ENCODE data around the gene EOMES. TPM values are rescaled to one million over a fixed set of nuclear protein-coding genes. Genes with fewer than 3 reads are reported as not detected.

The EOMES gene
- total RNA-seq, 8 experiments from 2014 or later: 0.14 to 0.33 (median 0.31) TPM; not detected in 1

- H3K27ac ChIP-seq: no peak overlapping the region
- ATAC-seq (replicated peaks in 6 of 8): no peak
- H3K4me3 ChIP-seq: no peak overlapping the region
- H3K4me1 ChIP-seq (replicated peaks in 1 of 2): no peaks in the 10 kb centered on the region
- in situ Hi-C loops (cut with MboI; ENCODE audit: low pct_unique_long_range_greater_than_20kb in 2 of 9, low sequenced_read_pairs in 9 of 9, unreplicated experiment in 9 of 9): loop anchor here in 5 of 9 experiments (25.0 kb wide), 3 partner anchors 335 to 385 kb away; partner anchors contain the start of gene NEK10 (in 1 of the 5)
- 0 to 80% (median 67%) methylated on average over 1 of the region's 1 CpG; no CpG with 5 or more reads in 3 of the 10 experiments for WGBS, 10 experiments
Measured at GRCh38 chr3:27696906-27697305, 25.2 kb downstream of the EOMES start.

- Histone ChIP-seq H3K4me3 (no peak overlapping the region), H3K27ac (no peak overlapping the region), H3K4me1 (replicated peaks in 1 of 2) (no peaks in the 10 kb centered on the region)
- in situ Hi-C loops (cut with MboI; ENCODE audit: low pct_unique_long_range_greater_than_20kb in 2 of 9, low sequenced_read_pairs in 9 of 9, unreplicated experiment in 9 of 9): loop anchor here in 5 of 9 experiments (25.0 kb wide), 3 partner anchors 333 to 383 kb away; partner anchors contain the start of gene NEK10 (in 1 of the 5)
- 8 to 100% (median 80%) methylated on average over 1 to 2 of the region's 2 CpGs for WGBS, 10 experiments
- no peak for ATAC-seq (replicated peaks in 6 of 8)
Measured at GRCh38 chr3:27695636-27696035, 26.5 kb downstream of the EOMES start.

- ATAC-seq (replicated peaks in 6 of 8): no peak
- in situ Hi-C loops (cut with MboI; ENCODE audit: low pct_unique_long_range_greater_than_20kb in 2 of 9, low sequenced_read_pairs in 9 of 9, unreplicated experiment in 9 of 9): loop anchor here in 5 of 9 experiments (25.0 kb wide), 3 partner anchors 326 to 376 kb away; partner anchors contain the start of gene NEK10 (in 1 of the 5)
- H3K27ac ChIP-seq: no peak overlapping the region
- no peak overlapping the region for H3K4me3 ChIP-seq
- WGBS, 10 experiments: 20 to 100% (median 84%) methylated on average over 1 to 4 of the region's 5 CpGs; no CpG with 5 or more reads in 2 of the 10 experiments
- H3K4me1 ChIP-seq (replicated peaks in 1 of 2): no peaks in the 10 kb centered on the region
Measured at GRCh38 chr3:27688053-27688452, 34.1 kb downstream of the EOMES start.

- in situ Hi-C loops (cut with MboI; ENCODE audit: low pct_unique_long_range_greater_than_20kb in 2 of 9, low sequenced_read_pairs in 9 of 9, unreplicated experiment in 9 of 9): loop anchor here in 5 of 9 experiments (25.0 kb wide), 3 partner anchors 324 to 374 kb away; partner anchors contain the start of gene NEK10 (in 1 of the 5)
- ATAC-seq (replicated peaks in 6 of 8): no peak
- 0 to 100% (median 26%) methylated on average over 1 of the region's 1 CpG; no CpG with 5 or more reads in 2 of the 10 experiments for WGBS, 10 experiments
- no peak overlapping the region for H3K27ac ChIP-seq
- no peaks in the 10 kb centered on the region for H3K4me1 ChIP-seq (replicated peaks in 1 of 2)
- H3K4me3 ChIP-seq: no peak overlapping the region
Measured at GRCh38 chr3:27686642-27687041, 35.5 kb downstream of the EOMES start.

- no peak for ATAC-seq (replicated peaks in 6 of 8)
- H3K27ac ChIP-seq: no peak overlapping the region
- 86 to 100% (median 100%) methylated on average over 1 of the region's 1 CpG; no CpG with 5 or more reads in 4 of the 10 experiments for WGBS, 10 experiments
Measured at GRCh38 chr3:27685474-27685873, 36.6 kb downstream of the EOMES start.

GRCh38 chr3:27684302-27684701 lies 37.8 kb downstream of the EOMES start:
- no peak for ATAC-seq (replicated peaks in 6 of 8)
- no peak overlapping the region for H3K27ac ChIP-seq
- in situ Hi-C loops (cut with MboI; ENCODE audit: low pct_unique_long_range_greater_than_20kb in 2 of 9, low sequenced_read_pairs in 9 of 9, unreplicated experiment in 9 of 9): loop anchor here in 5 of 9 experiments (25.0 kb wide), 3 partner anchors 322 to 372 kb away; partner anchors contain the start of gene NEK10 (in 1 of the 5)

More at GRCh38 chr3:27685474-27685873, 36.6 kb downstream of the EOMES start:
- Histone ChIP-seq H3K4me3 (no peak overlapping the region), H3K4me1 (replicated peaks in 1 of 2) (no peaks in the 10 kb centered on the region)
- in situ Hi-C loops (cut with MboI; ENCODE audit: low pct_unique_long_range_greater_than_20kb in 2 of 9, low sequenced_read_pairs in 9 of 9, unreplicated experiment in 9 of 9): loop anchor here in 5 of 9 experiments (25.0 kb wide), 3 partner anchors 323 to 373 kb away; partner anchors contain the start of gene NEK10 (in 1 of the 5)

GRCh38 chr3:27681249-27681748 lies 40.8 kb downstream of the EOMES start:
- H3K27ac ChIP-seq: no peak overlapping the region
- 0 to 63% (median 36%) methylated on average over 1 to 5 of the region's 6 CpGs; no CpG with 5 or more reads in 3 of the 10 experiments for WGBS, 10 experiments
- ATAC-seq (replicated peaks in 6 of 8): peak in 5 of 8 experiments; percentile 39 to 74 (median 62)
- no peak overlapping the region for H3K4me3 ChIP-seq
- H3K4me1 ChIP-seq (replicated peaks in 1 of 2): no peaks in the 10 kb centered on the region
- in situ Hi-C loops (cut with MboI; ENCODE audit: low pct_unique_long_range_greater_than_20kb in 2 of 9, low sequenced_read_pairs in 9 of 9, unreplicated experiment in 9 of 9): loop anchor here in 5 of 9 experiments (25.0 kb wide), 3 partner anchors 319 to 369 kb away; partner anchors contain the start of gene NEK10 (in 1 of the 5)

More at GRCh38 chr3:27684302-27684701, 37.8 kb downstream of the EOMES start:
- H3K4me3 ChIP-seq: no peak overlapping the region
- no peaks in the 10 kb centered on the region for H3K4me1 ChIP-seq (replicated peaks in 1 of 2)
- WGBS, 10 experiments: 60 to 100% (median 87%) methylated on average over 1 to 2 of the region's 2 CpGs

GRCh38 chr3:27680517-27681246 lies 41.4 kb downstream of the EOMES start:
- H3K4me3 ChIP-seq: no peak overlapping the region
- H3K4me1 ChIP-seq (replicated peaks in 1 of 2): no peaks in the 10 kb centered on the region
- in situ Hi-C loops (cut with MboI; ENCODE audit: low pct_unique_long_range_greater_than_20kb in 2 of 9, low sequenced_read_pairs in 9 of 9, unreplicated experiment in 9 of 9): loop anchor here in 5 of 9 experiments (25.0 kb wide), 3 partner anchors 318 to 368 kb away; partner anchors contain the start of gene NEK10 (in 1 of the 5)
- no peak overlapping the region for H3K27ac ChIP-seq
- peak in 1 of 8 experiments; percentile 6 for ATAC-seq (replicated peaks in 6 of 8)
- 0 to 100% (median 54%) methylated on average over 1 to 5 of the region's 5 CpGs; no CpG with 5 or more reads in 3 of the 10 experiments for WGBS, 10 experiments

- Histone ChIP-seq H3K27ac (no peak overlapping the region), H3K4me3 (no peak overlapping the region), H3K4me1 (replicated peaks in 1 of 2) (no peaks in the 10 kb centered on the region)
- ATAC-seq (replicated peaks in 6 of 8): no peak
- in situ Hi-C loops (cut with MboI; ENCODE audit: low pct_unique_long_range_greater_than_20kb in 2 of 9, low sequenced_read_pairs in 9 of 9, unreplicated experiment in 9 of 9): loop anchor here in 5 of 9 experiments (25.0 kb wide), 3 partner anchors 317 to 367 kb away; partner anchors contain the start of gene NEK10 (in 1 of the 5)
- 38 to 100% (median 78%) methylated on average over 1 of the region's 1 CpG; no CpG with 5 or more reads in 3 of the 10 experiments for WGBS, 10 experiments
Measured at GRCh38 chr3:27679691-27680090, 42.4 kb downstream of the EOMES start.

- Histone ChIP-seq H3K27ac (no peak overlapping the region), H3K4me3 (no peak overlapping the region), H3K4me1 (replicated peaks in 1 of 2) (no peaks in the 10 kb centered on the region)
- no peak for ATAC-seq (replicated peaks in 6 of 8)
- in situ Hi-C loops (cut with MboI; ENCODE audit: low pct_unique_long_range_greater_than_20kb in 2 of 9, low sequenced_read_pairs in 9 of 9, unreplicated experiment in 9 of 9): loop anchor here in 5 of 9 experiments (25.0 kb wide), 3 partner anchors 316 to 366 kb away; partner anchors contain the start of gene NEK10 (in 1 of the 5)
Measured at GRCh38 chr3:27678234-27678633, 43.9 kb downstream of the EOMES start.

- no peak overlapping the region for H3K27ac ChIP-seq
- ATAC-seq (replicated peaks in 6 of 8): peak; percentile 32 to 84 (median 67)
- in situ Hi-C loops (cut with MboI; ENCODE audit: low pct_unique_long_range_greater_than_20kb in 2 of 9, low sequenced_read_pairs in 9 of 9, unreplicated experiment in 9 of 9): loop anchor here in 5 of 9 experiments (25.0 kb wide), 3 partner anchors 315 to 365 kb away; partner anchors contain the start of gene NEK10 (in 1 of the 5)
- H3K4me1 ChIP-seq (replicated peaks in 1 of 2): no peaks in the 10 kb centered on the region
- no peak overlapping the region for H3K4me3 ChIP-seq
- 0 to 86% (median 54%) methylated on average over 1 to 3 of the region's 3 CpGs; no CpG with 5 or more reads in 3 of the 10 experiments for WGBS, 10 experiments
Measured at GRCh38 chr3:27677565-27677964, 44.6 kb downstream of the EOMES start.

GRCh38 chr3:27675287-27675686 lies 46.8 kb downstream of the EOMES start:
- no peak overlapping the region for H3K27ac ChIP-seq
- no peak overlapping the region for H3K4me3 ChIP-seq
- WGBS, 10 experiments: 14 to 100% (median 71%) methylated on average over 1 to 3 of the region's 3 CpGs; no CpG with 5 or more reads in 1 of the 10 experiments
- H3K4me1 ChIP-seq (replicated peaks in 1 of 2): no peaks in the 10 kb centered on the region
- ATAC-seq (replicated peaks in 6 of 8): peak in 3 of 8 experiments; percentile 34 to 76 (median 47)
- in situ Hi-C loops (cut with MboI; ENCODE audit: low pct_unique_long_range_greater_than_20kb in 2 of 9, low sequenced_read_pairs in 9 of 9, unreplicated experiment in 9 of 9): loop anchor here in 5 of 9 experiments (25.0 kb wide), 3 partner anchors 313 to 363 kb away; partner anchors contain the start of gene NEK10 (in 1 of the 5)

Data from motor neuron (in vitro differentiated cells).